OCI-LY1 (cell line): ENCODE data around the gene IL36G.

ENCODE experiments used
- CTCF ChIP-seq: fragments of 200-600 bp; sonication (generic), shearing (Covaris generic); IDR thresholded peaks from 2 replicates; pipeline ENCODE4 v1.5.1; 2017; ENCODE audit warnings: mild to moderate bottlenecking, antibody characterized with exemption, low read length, moderate library complexity, mixed read lengths
- EZH2 ChIP-seq: fragments of 200-600 bp; sonication (generic), shearing (Covaris generic); IDR thresholded peaks from 2 replicates; pipeline ENCODE4 v1.8.0; 2017; ENCODE audit warnings: borderline replicate concordance, mixed run types, mild to moderate bottlenecking, antibody characterized with exemption, low read length, moderate library complexity, mixed read lengths

- TF ChIP-seq CTCF: no peak
- TF ChIP-seq EZH2: no peak
Observed at GRCh38 chr2:112989611-112990010, 11.8 kb downstream of the IL36G start.
